ENCODE measurements around the gene LPIN2. TPM values are rescaled to one million over a fixed set of nuclear protein-coding genes. Genes with fewer than 3 reads are reported as not detected.

LPIN2 gene
- total and polyA plus RNA-seq, 12 donors = 1.9 to 15.9 (median 7.6) TPM

DNA sequence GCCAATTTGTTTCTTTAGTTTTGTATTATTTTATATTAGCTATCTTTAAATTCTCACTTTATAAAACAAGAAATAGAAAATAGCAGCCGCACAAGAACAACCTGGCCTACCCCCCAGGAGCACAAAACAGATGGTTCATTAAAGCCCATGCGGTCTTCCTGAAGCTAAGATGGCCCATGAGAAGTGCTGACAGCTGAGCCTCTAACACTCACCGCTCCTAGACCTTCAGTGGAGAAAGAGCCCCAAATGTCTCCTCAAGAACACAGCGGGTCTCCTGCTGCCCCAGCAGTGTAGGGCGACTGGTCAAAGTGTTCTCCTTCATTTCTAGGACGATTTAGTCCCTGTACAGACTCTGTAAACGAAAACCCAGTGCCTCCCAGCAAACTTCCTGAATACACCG is 45.1 kb downstream of the LPIN2 start:
- TF ChIP-seq, protein P1, sequence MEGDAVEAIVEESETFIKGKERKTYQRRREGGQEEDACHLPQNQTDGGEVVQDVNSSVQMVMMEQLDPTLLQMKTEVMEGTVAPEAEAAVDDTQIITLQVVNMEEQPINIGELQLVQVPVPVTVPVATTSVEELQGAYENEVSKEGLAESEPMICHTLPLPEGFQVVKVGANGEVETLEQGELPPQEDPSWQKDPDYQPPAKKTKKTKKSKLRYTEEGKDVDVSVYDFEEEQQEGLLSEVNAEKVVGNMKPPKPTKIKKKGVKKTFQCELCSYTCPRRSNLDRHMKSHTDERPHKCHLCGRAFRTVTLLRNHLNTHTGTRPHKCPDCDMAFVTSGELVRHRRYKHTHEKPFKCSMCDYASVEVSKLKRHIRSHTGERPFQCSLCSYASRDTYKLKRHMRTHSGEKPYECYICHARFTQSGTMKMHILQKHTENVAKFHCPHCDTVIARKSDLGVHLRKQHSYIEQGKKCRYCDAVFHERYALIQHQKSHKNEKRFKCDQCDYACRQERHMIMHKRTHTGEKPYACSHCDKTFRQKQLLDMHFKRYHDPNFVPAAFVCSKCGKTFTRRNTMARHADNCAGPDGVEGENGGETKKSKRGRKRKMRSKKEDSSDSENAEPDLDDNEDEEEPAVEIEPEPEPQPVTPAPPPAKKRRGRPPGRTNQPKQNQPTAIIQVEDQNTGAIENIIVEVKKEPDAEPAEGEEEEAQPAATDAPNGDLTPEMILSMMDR (IDR thresholded peaks at IDR 0.05) = no peak
- Histone ChIP-seq H3K4me1 (peaks cover 0 to 81% (median 49%) of the 10 kb centered on the region in 9 donors), H3K4me3 (peak overlapping the region in 1 of 10 donors; percentile 12), H3K36me3 (no peaks in the 10 kb centered on the region), H3K9me3 (no peaks in the 10 kb centered on the region), H3K27me3 (no peaks in the 10 kb centered on the region), H3K27ac (peak overlapping the region in 6 of 10 donors; percentile 25 to 88 (median 54))
- ATAC-seq (peak in 1 of 8 donors; percentile 3), DNase-seq (no peak)
- intact Hi-C loops (cut with DNase I) = no loop called here
- WGBS, 2 donors = 61 to 77% methylated on average over 8 of the region's 8 CpGs

- Histone ChIP-seq H3K4me1 (peaks cover 0 to 81% (median 49%) of the 10 kb centered on the region in 9 donors), H3K9me3 (no peaks in the 10 kb centered on the region), H3K27me3 (no peaks in the 10 kb centered on the region), H3K4me3 (peak overlapping the region in 1 of 10 donors; percentile 12), H3K36me3 (no peaks in the 10 kb centered on the region), H3K27ac (peak overlapping the region in 3 of 10 donors; percentile 63 to 88 (median 66))
- TF ChIP-seq, protein P1 (IDR thresholded peaks at IDR 0.05) = no peak
- intact Hi-C loops (cut with DNase I) = no loop called here
- DNase-seq (no peak), ATAC-seq (no peak)
- 94 to 96% methylated on average over 11 of the region's 11 CpGs for WGBS, 2 donors
These were observed 45.6 kb downstream of the LPIN2 start for GRCh38 chr18:2967357-2967756.

GRCh38 chr18:2966560-2966959 is 46.4 kb downstream of the LPIN2 start:
- TF ChIP-seq, protein P1 (IDR thresholded peaks at IDR 0.05) = no peak
- ATAC-seq = no peak
- H3K4me1 ChIP-seq = peaks cover 3 to 81% (median 50%) of the 10 kb centered on the region in 9 donors
- H3K4me3 ChIP-seq = no peak overlapping the region
- intact Hi-C loops (cut with DNase I) = no loop called here
- H3K9me3 ChIP-seq = no peaks in the 10 kb centered on the region
- no peaks in the 10 kb centered on the region for H3K27me3 ChIP-seq
- H3K27ac ChIP-seq = peak overlapping the region in 1 of 10 donors; percentile 88
- H3K36me3 ChIP-seq = no peaks in the 10 kb centered on the region
- 95 to 96% methylated on average over 4 of the region's 4 CpGs for WGBS, 2 donors
- no peak for DNase-seq

GRCh38 chr18:2965797-2966196 is 47.1 kb downstream of the LPIN2 start:
- Histone ChIP-seq H3K27me3 (no peaks in the 10 kb centered on the region), H3K36me3 (no peaks in the 10 kb centered on the region), H3K27ac (no peak overlapping the region), H3K9me3 (no peaks in the 10 kb centered on the region), H3K4me3 (no peak overlapping the region), H3K4me1 (peaks cover 4 to 81% (median 50%) of the 10 kb centered on the region in 9 donors)
- WGBS, 2 donors = 98 to 100% methylated on average over 4 of the region's 4 CpGs
- ATAC-seq = no peak
- TF ChIP-seq, protein P1 (IDR thresholded peaks at IDR 0.05) = no peak
- intact Hi-C loops (cut with DNase I) = no loop called here
- DNase-seq = no peak
